IMR-90 (cell line): ENCODE measurements around the gene PHLDB1. TPM values are rescaled to one million over a fixed set of nuclear protein-coding genes. Genes with fewer than 3 reads are reported as not detected.

Source experiments
- ATAC-seq: fragments of 200-7000 bp; cut with Tn5 transposase; 2 replicates; pipeline ENCODE4 v1.9.1; 2020; ENCODE audit warnings: low read depth, mild to moderate bottlenecking, moderate library complexity
- BruUV-seq: library from RNA; stranded (reverse); fragments of 400-500 nt; replicated peaks from 2 replicates; lab custom pipeline; 2021; lab: Mats Ljungman, UMichigan
- CTCF ChIA-PET: fragments of 300-600 bp; formaldehyde crosslinking; extraction: SDS; loops from one replicate; lab custom pipeline; 2021; ENCODE audit warnings: antibody characterized with exemption; lab: Yijun Ruan, JAX
- POLR2A ChIA-PET: fragments of 300-600 bp; sonication (Branson Sonifier 250); formaldehyde crosslinking; loops from one replicate; lab custom pipeline; 2022; ENCODE audit warnings: antibody characterized with exemption; ENCODE audit not compliant: unreplicated experiment; lab: Charles Lee
- DNase-seq: peaks from one replicate; pipeline ENCODE4 v3.0.0; 2013
- H2AFZ ChIP-seq: replicated peaks from 2 replicates; pipeline ENCODE3; 2013; ENCODE audit warnings: low read length, mild to moderate bottlenecking; ENCODE audit not compliant: poor library complexity
- H2AK5ac ChIP-seq: 2 replicates; pipeline ENCODE4 v1.6.1; 2013; ENCODE audit warnings: low read depth, low read length, inconsistent platforms
- H2AK9ac ChIP-seq: replicated peaks from 2 replicates; pipeline ENCODE3; 2013; ENCODE audit warnings: mild to moderate bottlenecking, low read depth, low read length, moderate library complexity; ENCODE audit not compliant: poor library complexity
- H2BK120ac ChIP-seq: 2 replicates; pipeline ENCODE4 v1.6.1; 2013; ENCODE audit warnings: low read depth, low read length, inconsistent platforms
- H2BK15ac ChIP-seq: 3 replicates; pipeline ENCODE4 v1.6.1; 2013; ENCODE audit warnings: low read depth, low read length, inconsistent platforms
- H2BK20ac ChIP-seq: 2 replicates; pipeline ENCODE4 v1.6.1; 2013; ENCODE audit warnings: low read depth, mild to moderate bottlenecking, inconsistent platforms, low read length, moderate library complexity
- H2BK5ac ChIP-seq: 2 replicates; pipeline ENCODE4 v1.6.1; 2013; ENCODE audit warnings: mild to moderate bottlenecking, low read depth, low read length, inconsistent platforms; ENCODE audit not compliant: poor library complexity, severe bottlenecking
- H3K14ac ChIP-seq: replicated peaks from 2 replicates; pipeline ENCODE4 v1.6.1; 2013; ENCODE audit warnings: low read depth, low read length, inconsistent platforms
- H3K18ac ChIP-seq: 2 replicates; pipeline ENCODE4 v1.6.1; 2013; ENCODE audit warnings: low read depth, low read length, control low read depth
- H3K23ac ChIP-seq: 2 replicates; pipeline ENCODE4 v1.6.1; 2013; ENCODE audit warnings: low read depth, low read length, inconsistent platforms
- H3K27ac ChIP-seq: 2 replicates; pipeline ENCODE4 v1.5.1; 2013; ENCODE audit warnings: mild to moderate bottlenecking, control low read depth, low read length; ENCODE audit not compliant: insufficient read depth
- H3K27me3 ChIP-seq: 2 replicates; pipeline ENCODE4 v1.6.1; 2013; ENCODE audit warnings: low read length; ENCODE audit not compliant: control insufficient read depth, insufficient read depth
- H3K36me3 ChIP-seq: 2 replicates; pipeline ENCODE4 v1.6.1; 2013; ENCODE audit warnings: low read length, mixed read lengths; ENCODE audit not compliant: control insufficient read depth, insufficient read depth
- H3K4ac ChIP-seq: 2 replicates; pipeline ENCODE4 v1.6.1; 2013; ENCODE audit warnings: low read depth, low read length, inconsistent platforms
- H3K4me1 ChIP-seq: 2 replicates; pipeline ENCODE4 v1.6.1; 2013; ENCODE audit warnings: low read length, mixed read lengths; ENCODE audit not compliant: control insufficient read depth, insufficient read depth
- H3K4me2 ChIP-seq: 2 replicates; pipeline ENCODE4 v1.6.1; 2013; ENCODE audit warnings: low read depth, mild to moderate bottlenecking, control low read depth, low read length, moderate library complexity
- H3K4me3 ChIP-seq: 2 replicates; pipeline ENCODE4 v1.5.1; 2013; ENCODE audit warnings: low read depth, mild to moderate bottlenecking, control low read depth, low read length, moderate library complexity; ENCODE audit not compliant: insufficient read depth
- H3K56ac ChIP-seq: 2 replicates; pipeline ENCODE4 v1.6.1; 2013; ENCODE audit warnings: low read length, inconsistent platforms; ENCODE audit not compliant: insufficient read depth; ENCODE audit errors: extremely low read depth
- H3K79me1 ChIP-seq, 2 experiments: 2 replicates each; pipeline ENCODE4 v1.6.1; 2013; ENCODE audit warnings: low read length in 2 of 2, inconsistent platforms in 1 of 2, low read depth in 1 of 2
- H3K9ac ChIP-seq: 2 replicates; pipeline ENCODE4 v1.6.1; 2013; ENCODE audit warnings: low read depth, low read length, control low read depth
- H3K9me1 ChIP-seq: 2 replicates; pipeline ENCODE4 v1.6.1; 2013; ENCODE audit warnings: low read length, inconsistent platforms; ENCODE audit not compliant: insufficient read depth
- H3K9me3 ChIP-seq: 2 replicates; pipeline ENCODE4 v1.6.1; 2013; ENCODE audit warnings: low read length; ENCODE audit not compliant: control insufficient read depth, insufficient read depth
- H4K20me1 ChIP-seq: 2 replicates; pipeline ENCODE4 v1.6.1; 2013; ENCODE audit warnings: low read length, inconsistent platforms; ENCODE audit not compliant: insufficient read depth
- H4K5ac ChIP-seq: 2 replicates; pipeline ENCODE4 v1.6.1; 2013; ENCODE audit warnings: mild to moderate bottlenecking, low read depth, low read length, control low read depth
- H4K8ac ChIP-seq, 2 experiments: 2 replicates each; pipeline ENCODE4 v1.6.1; 2013; ENCODE audit warnings: low read depth in 2 of 2, low read length in 2 of 2, control low read depth in 1 of 2, inconsistent platforms in 1 of 2
- H4K91ac ChIP-seq: 2 replicates; pipeline ENCODE4 v1.6.1; 2013; ENCODE audit warnings: low read depth, low read length, inconsistent platforms; ENCODE audit not compliant: insufficient read depth
- BHLHE40 ChIP-seq: fragments of 150-350 bp; IDR thresholded peaks from 2 replicates; pipeline ENCODE4 v1.6.1; 2016; ENCODE audit warnings: mild to moderate bottlenecking, low read depth, low read length
- CEBPB ChIP-seq: IDR thresholded peaks from 2 replicates; pipeline ENCODE4 v1.6.1; 2012; ENCODE audit warnings: low read depth, low read length, improper control_type of control experiment
- CHD1 ChIP-seq: IDR thresholded peaks from 2 replicates; pipeline ENCODE4 v1.6.1; 2012; ENCODE audit warnings: low read depth, low read length, improper control_type of control experiment
- CTCF ChIP-seq: conservative IDR thresholded peaks from 2 replicates; pipeline ENCODE4 v1.5.1; 2012; ENCODE audit warnings: mild to moderate bottlenecking, low read depth, low read length, improper control_type of control experiment
- ELK1 ChIP-seq: fragments of 150-350 bp; IDR thresholded peaks from 2 replicates; pipeline ENCODE4 v1.6.1; 2016; ENCODE audit warnings: low read depth, mild to moderate bottlenecking, low read length, moderate library complexity, borderline replicate concordance
- FOS ChIP-seq: fragments of 150-350 bp; IDR thresholded peaks from 2 replicates; pipeline ENCODE4 v1.6.1; 2016; ENCODE audit warnings: low read depth, low read length
- MAFK ChIP-seq: IDR thresholded peaks from 2 replicates; pipeline ENCODE4 v1.6.1; 2012; ENCODE audit warnings: low read depth, low read length, improper control_type of control experiment
- MAZ ChIP-seq: IDR thresholded peaks from 2 replicates; pipeline ENCODE4 v1.6.1; 2012; ENCODE audit warnings: low read depth, mild to moderate bottlenecking, low read length, improper control_type of control experiment, moderate library complexity, borderline replicate concordance
- MXI1 ChIP-seq: IDR thresholded peaks from 2 replicates; pipeline ENCODE4 v1.6.1; 2012; ENCODE audit warnings: low read depth, mild to moderate bottlenecking, low read length, moderate library complexity, borderline replicate concordance
- NFE2L2 ChIP-seq: fragments of 150-350 bp; IDR thresholded peaks from 2 replicates; pipeline ENCODE4 v1.6.1; 2016; ENCODE audit warnings: low read depth, mild to moderate bottlenecking, low read length
- POLR2A ChIP-seq: IDR thresholded peaks from 2 replicates; pipeline ENCODE4 v1.6.1; 2012; ENCODE audit warnings: mild to moderate bottlenecking, low read depth, low read length
- RAD21 ChIP-seq: IDR thresholded peaks from 2 replicates; pipeline ENCODE4 v1.6.1; 2012; ENCODE audit warnings: low read length, improper control_type of control experiment
- RCOR1 ChIP-seq: IDR thresholded peaks from 2 replicates; pipeline ENCODE4 v1.6.1; 2012; ENCODE audit warnings: mild to moderate bottlenecking, low read length, improper control_type of control experiment; ENCODE audit not compliant: insufficient replicate concordance
- RFX5 ChIP-seq: IDR thresholded peaks from 2 replicates; pipeline ENCODE4 v1.8.0; 2012; ENCODE audit warnings: low read depth, mild to moderate bottlenecking, low read length, moderate library complexity
- SMC3 ChIP-seq: fragments of 150-350 bp; IDR thresholded peaks from 2 replicates; pipeline ENCODE4 v1.6.1; 2016; ENCODE audit warnings: low read depth, mild to moderate bottlenecking, antibody characterized with exemption, low read length, moderate library complexity
- USF2 ChIP-seq: fragments of 150-350 bp; IDR thresholded peaks from 2 replicates; pipeline ENCODE4 v1.6.1; 2017; ENCODE audit warnings: mild to moderate bottlenecking, antibody characterized with exemption, low read length, low read depth
- WGBS, 2 experiments: methylation state at CpG; one replicate each; pipeline versions ENCODE4 v1.1.5 to v1.1.7; 2013; ENCODE audit warnings: missing lambda C conversion rate in 2 of 2; ENCODE audit not compliant: insufficient read length in 1 of 2; ENCODE audit errors: extremely low coverage in 2 of 2; 5-methylcytosine and 5-hydroxymethylcytosine counted together
- dilution Hi-C: fragments of 300-500 bp; cut with HindIII; formaldehyde crosslinking; loops from one replicate; pipeline ENCODE4 v1.14.3; 2018; ENCODE audit warnings: low sequenced_read_pairs; ENCODE audit not compliant: unreplicated experiment
- in situ Hi-C: fragments of 300-500 bp; cut with MboI; formaldehyde crosslinking; loops from 3 replicates; pipeline ENCODE4 v1.14.3; 2019; ENCODE audit warnings: low sequenced_read_pairs, inconsistent platforms, mixed read lengths
- intact Hi-C: fragments of 100-400 bp; cut with micrococcal nuclease; formaldehyde crosslinking; loops from 2 replicates; pipeline ENCODE4 v1.10.0; 2022
- polyA plus RNA-seq, 3 experiments: library from polyadenylated mRNA; depleted of rRNA; stranded (reverse); fragments of >200 nt; gene quantifications; 2 replicates each; pipeline ENCODE4 v1.2.3, GENCODE V29; 2012; ENCODE audit warnings: low replicate concordance in 1 of 3
- total RNA-seq: library from RNA; depleted of rRNA; stranded (reverse); fragments of >200 nt; gene quantifications from 2 replicates; pipeline ENCODE4 v1.2.3, GENCODE V29; 2012

PHLDB1 gene
- total and polyA plus RNA-seq, 2 of the 4 experiments (the other 2 are of a cell fraction): 40.0 to 90.4 TPM

DNA sequence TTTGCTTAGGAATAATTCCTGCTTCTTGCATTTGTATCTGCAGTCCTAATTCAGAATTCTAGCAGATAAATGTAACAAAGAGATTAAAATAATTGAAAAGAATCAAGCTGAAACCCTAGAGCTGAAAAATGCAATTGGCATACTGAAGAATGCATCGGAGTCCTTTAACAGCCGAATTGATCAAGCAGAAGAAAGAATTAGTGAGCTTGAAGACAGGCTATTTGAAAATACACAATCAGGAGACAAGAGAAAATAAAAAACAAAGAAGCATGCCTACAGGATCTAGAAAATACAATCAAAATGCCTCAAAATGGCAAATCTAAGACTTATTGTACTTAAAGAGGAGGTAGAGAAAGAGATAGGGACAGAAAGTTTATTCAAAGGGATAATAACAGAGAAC is 63.8 kb downstream of the PHLDB1 start:
- WGBS, 2 experiments: no CpG with 5 or more reads among the region's 2 CpGs
- Histone ChIP-seq H3K4me3 (no peak overlapping the region), H2BK5ac (no peak overlapping the region), H2BK20ac (no peak overlapping the region), H3K4me2 (no peak overlapping the region), H2AK9ac (no peak overlapping the region), H3K79me1 (no peaks in the 10 kb centered on the region), H3K9me3 (peaks cover 2% of the 10 kb centered on the region; the same call in 1 of the 2 replicates), H2BK120ac (no peak overlapping the region), H3K23ac (no peak overlapping the region), H3K9me1 (no peaks in the 10 kb centered on the region), H3K14ac (no peak overlapping the region), H4K8ac (no peak overlapping the region), H3K56ac (no peak overlapping the region), H3K18ac (no peak overlapping the region), H3K4ac (no peak overlapping the region), H4K5ac (no peak overlapping the region), H4K20me1 (no peaks in the 10 kb centered on the region), H2AK5ac (no peak overlapping the region), H2BK15ac (no peak overlapping the region), H2AFZ (no peak overlapping the region), H3K27me3 (no peaks in the 10 kb centered on the region; the same call in 1 of the 2 replicates), H4K91ac (no peak overlapping the region), H3K4me1 (no peaks in the 10 kb centered on the region), H3K36me3 (no peaks in the 10 kb centered on the region), H3K27ac (no peak overlapping the region), H3K9ac (no peak overlapping the region)
- CTCF ChIA-PET: no interaction called here
- dilution Hi-C loops (no loop called here), in situ Hi-C loops (no loop called here), intact Hi-C loops (no loop called here)
- DNase-seq (no peak), ATAC-seq (no peak)
- no TSS peak for BruUV-seq
- POLR2A ChIA-PET: no interaction called here
- TF ChIP-seq RAD21 (no peak), ELK1 (no peak), RFX5 (no peak), MAZ (no peak), NFE2L2 (no peak), MAFK (no peak), SMC3 (no peak), CTCF (no peak), MXI1 (no peak), POLR2A (no peak), CHD1 (no peak), USF2 (no peak), FOS (no peak), RCOR1 (no peak), CEBPB (no peak), BHLHE40 (no peak)
